PC-9 (cell line): ENCODE results near the gene ZNF831. TPM values are rescaled to one million over a fixed set of nuclear protein-coding genes. Genes with fewer than 3 reads are reported as not detected.

Source experiments
- BruUV-seq: library from RNA; stranded (reverse); fragments of 400-500 nt; replicated peaks from 2 replicates; lab custom pipeline; 2021; lab: Mats Ljungman, UMichigan
- CTCF ChIA-PET: fragments of 300-600 bp; sonication (Branson Sonifier 250); formaldehyde crosslinking; loops from one replicate; lab custom pipeline; 2022; ENCODE audit warnings: antibody characterized with exemption; lab: Charles Lee
- POLR2A ChIA-PET: fragments of 300-600 bp; sonication (Branson Sonifier 250); formaldehyde crosslinking; loops from one replicate; lab custom pipeline; 2022; ENCODE audit warnings: antibody characterized with exemption; ENCODE audit not compliant: unreplicated experiment; lab: Charles Lee
- DNase-seq, 2 experiments: peaks; one replicate each; pipeline versions ENCODE4 v3.0.0 to v3.0.0-alpha.2; 2015 to 2022; ENCODE audit warnings: mixed read lengths in 1 of 2
- H2AFZ ChIP-seq: fragments of 200-600 bp; sonication (generic); 2 replicates; pipeline ENCODE4 v1.8.1; 2017; ENCODE audit warnings: antibody characterized with exemption
- H3F3A ChIP-seq: fragments of 200-600 bp; sonication (generic); 2 replicates; pipeline ENCODE4 v1.8.1; 2017; ENCODE audit warnings: antibody characterized with exemption, mild to moderate bottlenecking, low read depth; ENCODE audit not compliant: insufficient read depth
- H3K27ac ChIP-seq: fragments of 200-600 bp; sonication (generic); 2 replicates; pipeline ENCODE4 v1.6.1; 2016; ENCODE audit warnings: mixed run types
- H3K27me3 ChIP-seq: fragments of 200-600 bp; sonication (generic); 2 replicates; pipeline ENCODE4 v1.6.1; 2016; ENCODE audit warnings: low read depth, mixed run types; ENCODE audit not compliant: insufficient read depth
- H3K36me3 ChIP-seq: fragments of 200-600 bp; sonication (generic); 2 replicates; pipeline ENCODE4 v1.6.1; 2016; ENCODE audit warnings: low read depth, mixed run types
- H3K4me1 ChIP-seq: fragments of 200-600 bp; sonication (generic); replicated peaks from 2 replicates; pipeline ENCODE4 v1.6.1; 2016; ENCODE audit warnings: mixed run types; ENCODE audit not compliant: insufficient read depth
- H3K4me2 ChIP-seq: fragments of 200-600 bp; sonication (generic); 2 replicates; pipeline ENCODE4 v1.6.1; 2017; ENCODE audit warnings: mixed run types
- H3K4me3 ChIP-seq: fragments of 200-600 bp; sonication (generic); 2 replicates; pipeline ENCODE4 v1.6.1; 2016; ENCODE audit warnings: mixed run types
- H3K79me2 ChIP-seq: fragments of 200-600 bp; sonication (generic); 2 replicates; pipeline ENCODE4 v1.6.1; 2017; ENCODE audit warnings: low read depth, mixed run types
- H3K9me2 ChIP-seq: fragments of 200-600 bp; sonication (generic); 2 replicates; pipeline ENCODE4 v1.8.1; 2017; ENCODE audit warnings: mild to moderate bottlenecking; ENCODE audit not compliant: insufficient read depth
- H3K9me3 ChIP-seq: fragments of 200-600 bp; sonication (generic); 2 replicates; pipeline ENCODE4 v1.8.1; 2016; ENCODE audit warnings: low read depth; ENCODE audit not compliant: insufficient read depth
- H4K20me1 ChIP-seq: fragments of 200-600 bp; sonication (generic); 2 replicates; pipeline ENCODE4 v1.8.1; 2017; ENCODE audit not compliant: insufficient read depth
- CTCF ChIP-seq: fragments of 200-600 bp; sonication (generic); conservative IDR thresholded peaks from 2 replicates; pipeline ENCODE4 v1.6.1; 2017; ENCODE audit warnings: mixed run types, antibody characterized with exemption, mild to moderate bottlenecking, moderate library complexity
- EZH2 ChIP-seq: fragments of 200-600 bp; sonication (generic); IDR thresholded peaks from 2 replicates; pipeline ENCODE4 v1.8.0; 2017; ENCODE audit warnings: antibody characterized with exemption, low read depth
- intact Hi-C: fragments of 100-400 bp; cut with micrococcal nuclease; formaldehyde crosslinking; loops from one replicate; pipeline ENCODE4 v1.10.0; 2022; ENCODE audit not compliant: unreplicated experiment
- total RNA-seq: library from RNA; stranded (reverse); gene quantifications from 2 replicates; pipeline ENCODE4 v1.2.3, GENCODE V29; 2021

The ZNF831 gene
- total RNA-seq, 1 experiment from 2014 or later: not detected

- Histone ChIP-seq H3F3A (no peaks in the 10 kb centered on the region), H4K20me1 (no peaks in the 10 kb centered on the region), H3K9me3 (no peaks in the 10 kb centered on the region), H3K36me3 (no peaks in the 10 kb centered on the region), H2AFZ (no peak overlapping the region), H3K27me3 (peaks cover 97% of the 10 kb centered on the region), H3K4me2 (no peak overlapping the region), H3K4me3 (no peak overlapping the region), H3K79me2 (no peaks in the 10 kb centered on the region), H3K27ac (no peak overlapping the region), H3K9me2 (no peaks in the 10 kb centered on the region), H3K4me1 (no peaks in the 10 kb centered on the region)
- ChIA-PET POLR2A (no interaction called here), CTCF (interaction anchor here (0.6 kb wide), 1 partner anchor 636 kb away, joined by 3 read pairs; no protein-coding TSS in a partner anchor)
- TF ChIP-seq CTCF: no peak
- TF ChIP-seq EZH2: no peak
- intact Hi-C loops: no loop called here
- no peak for DNase-seq
- no TSS peak for BruUV-seq
These were observed 16.6 kb upstream of the ZNF831 start for GRCh38 chr20:59146780-59147565.

DNA sequence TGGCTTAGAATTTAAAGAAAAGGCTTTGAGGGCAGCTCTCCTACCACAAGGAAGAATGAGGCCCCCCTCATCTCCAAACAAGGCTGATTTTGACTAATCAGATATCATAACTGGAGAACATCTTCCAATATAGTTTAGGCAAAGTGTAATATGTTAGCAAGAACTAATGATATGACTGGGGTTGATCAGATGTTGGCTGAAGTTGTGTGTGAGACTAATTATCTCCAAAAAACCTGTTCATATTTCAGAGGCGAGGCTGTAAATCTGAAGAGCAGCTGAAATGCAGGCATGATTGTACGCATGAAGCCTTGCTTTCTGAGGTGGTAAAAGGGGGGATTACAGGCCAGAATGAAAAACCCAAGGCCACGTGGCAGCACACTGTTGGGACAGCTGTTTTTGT, 16.0 kb upstream of the ZNF831 start:
- Histone ChIP-seq H3K4me1 (no peaks in the 10 kb centered on the region), H4K20me1 (no peaks in the 10 kb centered on the region), H3K4me2 (no peak overlapping the region), H3K79me2 (no peaks in the 10 kb centered on the region), H3K36me3 (no peaks in the 10 kb centered on the region), H3K27ac (no peak overlapping the region), H3K4me3 (no peak overlapping the region), H2AFZ (no peak overlapping the region), H3K27me3 (peaks cover 97% of the 10 kb centered on the region), H3F3A (no peaks in the 10 kb centered on the region), H3K9me2 (no peaks in the 10 kb centered on the region), H3K9me3 (no peaks in the 10 kb centered on the region)
- DNase-seq: no peak
- intact Hi-C loops: no loop called here
- BruUV-seq: no TSS peak
- TF ChIP-seq EZH2 (no peak), CTCF (no peak)
- ChIA-PET POLR2A (no interaction called here), CTCF (interaction anchor here (0.6 kb wide), 2 partner anchors 91 to 635 kb away, joined by 3 to 6 read pairs; no protein-coding TSS in a partner anchor)

- CTCF ChIA-PET: no interaction called here
- no TSS peak for BruUV-seq
- peaks cover 97% of the 10 kb centered on the region for H3K27me3 ChIP-seq
These were observed 14.7 kb upstream of the ZNF831 start for GRCh38 chr20:59148701-59149493.

More at GRCh38 chr20:59148701-59149493, 14.7 kb upstream of the ZNF831 start:
- Histone ChIP-seq H3K27ac (no peak overlapping the region), H3K9me2 (no peaks in the 10 kb centered on the region), H3F3A (no peaks in the 10 kb centered on the region), H3K79me2 (no peaks in the 10 kb centered on the region), H3K4me3 (no peak overlapping the region), H3K9me3 (no peaks in the 10 kb centered on the region), H2AFZ (no peak overlapping the region), H3K36me3 (no peaks in the 10 kb centered on the region), H3K4me2 (no peak overlapping the region), H3K4me1 (no peaks in the 10 kb centered on the region), H4K20me1 (no peaks in the 10 kb centered on the region)
- DNase-seq: no peak
- intact Hi-C loops: no loop called here
- POLR2A ChIA-PET: no interaction called here
- TF ChIP-seq CTCF (no peak), EZH2 (no peak)
